ENCODE results near the gene EPS15. TPM values are rescaled to one million over a fixed set of nuclear protein-coding genes. Genes with fewer than 3 reads are reported as not detected.

The EPS15 gene
- total RNA-seq, 1 experiment from 2014 or later: 37.1 TPM

DNA sequence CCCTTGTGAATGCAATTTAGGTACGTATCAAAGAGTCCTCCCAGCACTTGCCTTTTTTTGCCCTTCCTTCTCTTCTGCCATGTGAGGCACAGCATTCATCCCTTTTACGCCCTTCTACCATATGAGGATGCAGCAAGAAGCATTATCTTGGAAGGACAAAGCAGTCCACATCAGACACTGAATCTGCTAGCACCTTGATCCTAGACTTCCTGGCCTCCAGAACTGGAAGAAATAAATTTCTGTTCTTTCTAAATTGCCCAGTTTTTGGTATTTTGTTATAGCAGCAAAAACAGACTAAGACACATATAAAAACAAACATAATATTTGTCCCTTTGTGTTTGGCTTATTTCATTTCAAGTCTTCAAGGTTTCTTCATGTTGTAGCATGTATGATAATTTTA lies 20.1 kb downstream of the EPS15 start:
- H3K9me3 Mint-ChIP-seq: peaks cover 21% of the 10 kb centered on the region
- DNase-seq (ENCODE audit: low spot score): no peak
- CTCF ChIA-PET: no interaction called here
- peak overlapping the region; percentile 76; the same call in 1 of the 2 replicates for H3K27ac Mint-ChIP-seq
- H3K27me3 Mint-ChIP-seq (ENCODE audit: low read depth): no peaks in the 10 kb centered on the region
- H3K4me1 Mint-ChIP-seq: peaks cover 8% of the 10 kb centered on the region
- no peak for ATAC-seq
- TF ChIP-seq ESRRA (CRISPR knock-in tag; IDR thresholded peaks at IDR 0.05; ENCODE audit: borderline replicate concordance) (no peak), ZNF423 (CRISPR knock-in tag; IDR thresholded peaks at IDR 0.05) (no peak), ZNF396 (CRISPR knock-in tag; IDR thresholded peaks at IDR 0.05; ENCODE audit: borderline replicate concordance) (no peak), FOXP4 (CRISPR knock-in tag; IDR thresholded peaks at IDR 0.05) (no peak), NFYB (CRISPR knock-in tag; conservative IDR thresholded peaks at IDR 0.05; ENCODE audit: low read depth) (no peak), RELA (CRISPR knock-in tag; IDR thresholded peaks at IDR 0.05; ENCODE audit: borderline replicate concordance) (no peak)
- no peak overlapping the region for H3K4me3 Mint-ChIP-seq
- POLR2A ChIA-PET: no interaction called here
- H3K36me3 Mint-ChIP-seq: peaks cover 22% of the 10 kb centered on the region

DNA sequence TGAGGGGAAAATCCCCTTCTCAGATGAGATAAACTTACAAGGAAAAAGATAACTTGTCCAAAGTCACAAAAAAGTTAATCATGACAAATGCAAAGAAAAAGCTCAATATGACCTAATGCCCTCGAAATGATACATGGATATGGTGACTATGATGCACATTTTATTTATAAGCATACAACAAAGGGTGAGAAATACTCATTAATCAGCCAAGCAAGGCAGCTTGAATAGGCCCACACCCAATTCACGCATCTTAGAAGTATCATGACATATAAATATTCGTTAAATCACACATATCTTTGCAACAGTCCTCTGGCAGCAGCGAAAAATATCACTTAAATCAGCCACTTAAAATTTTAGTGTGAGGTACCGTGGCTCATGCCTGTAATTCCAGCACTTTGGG lies 21.7 kb downstream of the EPS15 start:
- H3K27me3 Mint-ChIP-seq (ENCODE audit: low read depth): no peaks in the 10 kb centered on the region
- H3K4me1 Mint-ChIP-seq: peaks cover 10% of the 10 kb centered on the region
- TF ChIP-seq NFE2L1 (CRISPR knock-in tag; IDR thresholded peaks at IDR 0.05) (no peak), FOXJ3 (CRISPR knock-in tag; IDR thresholded peaks at IDR 0.05; ENCODE audit: borderline replicate concordance) (no peak), ZNF317 (CRISPR knock-in tag; IDR thresholded peaks at IDR 0.05; ENCODE audit: borderline replicate concordance, low read depth) (no peak), E2F1 (CRISPR knock-in tag; IDR thresholded peaks at IDR 0.05) (no peak), OVOL2 (CRISPR knock-in tag; IDR thresholded peaks at IDR 0.05; ENCODE audit: borderline replicate concordance) (no peak), ESRRA (CRISPR knock-in tag; IDR thresholded peaks at IDR 0.05; ENCODE audit: borderline replicate concordance) (no peak), HMGA2 (CRISPR knock-in tag; IDR thresholded peaks at IDR 0.05) (no peak), GRHL2 (CRISPR knock-in tag; IDR thresholded peaks at IDR 0.05; ENCODE audit: insufficient replicate concordance, severe bottlenecking) (no peak), SP1 (CRISPR knock-in tag; conservative IDR thresholded peaks at IDR 0.05) (no peak), PRDM15 (CRISPR knock-in tag; IDR thresholded peaks at IDR 0.05) (no peak), TEAD1 (CRISPR knock-in tag; IDR thresholded peaks at IDR 0.05) (no peak), ZNF532 (CRISPR knock-in tag; IDR thresholded peaks at IDR 0.05; ENCODE audit: borderline replicate concordance) (no peak), SMAD3 (CRISPR knock-in tag; IDR thresholded peaks at IDR 0.05; ENCODE audit: borderline replicate concordance) (no peak), ATF6 (CRISPR knock-in tag; IDR thresholded peaks at IDR 0.05) (no peak), FOXP1 (CRISPR knock-in tag; IDR thresholded peaks at IDR 0.05; ENCODE audit: borderline replicate concordance) (no peak)
- TF ChIP-seq, protein P1, sequence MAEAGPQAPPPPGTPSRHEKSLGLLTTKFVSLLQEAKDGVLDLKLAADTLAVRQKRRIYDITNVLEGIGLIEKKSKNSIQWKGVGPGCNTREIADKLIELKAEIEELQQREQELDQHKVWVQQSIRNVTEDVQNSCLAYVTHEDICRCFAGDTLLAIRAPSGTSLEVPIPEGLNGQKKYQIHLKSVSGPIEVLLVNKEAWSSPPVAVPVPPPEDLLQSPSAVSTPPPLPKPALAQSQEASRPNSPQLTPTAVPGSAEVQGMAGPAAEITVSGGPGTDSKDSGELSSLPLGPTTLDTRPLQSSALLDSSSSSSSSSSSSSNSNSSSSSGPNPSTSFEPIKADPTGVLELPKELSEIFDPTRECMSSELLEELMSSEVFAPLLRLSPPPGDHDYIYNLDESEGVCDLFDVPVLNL (CRISPR knock-in tag; IDR thresholded peaks at IDR 0.05; ENCODE audit: borderline replicate concordance, low read depth): no peak
- CTCF ChIA-PET: no interaction called here
- peaks cover 18% of the 10 kb centered on the region for H3K36me3 Mint-ChIP-seq
- ATAC-seq (no peak), DNase-seq (ENCODE audit: low spot score) (no peak)
- no peak overlapping the region for H3K27ac Mint-ChIP-seq
- POLR2A ChIA-PET: no interaction called here
- peaks cover 23% of the 10 kb centered on the region for H3K9me3 Mint-ChIP-seq
- H3K4me3 Mint-ChIP-seq: no peak overlapping the region
